HEK293 (cell line): ENCODE results near the gene TRAF3.

Experiments used
- CTCF ChIA-PET: fragments of 350-600 bp; formaldehyde crosslinking; extraction: SDS; loops from one replicate; lab custom pipeline; 2021; ENCODE audit warnings: antibody characterized with exemption; lab: Yijun Ruan, JAX
- POLR2A ChIA-PET: fragments of 300-600 bp; formaldehyde crosslinking; extraction: SDS; loops from one replicate; lab custom pipeline; 2020; ENCODE audit warnings: antibody characterized with exemption, inconsistent platforms; lab: Yijun Ruan, JAX
- H3K27ac ChIP-seq: fragments of 200-500 bp; sonication (Bioruptor generic); 2 replicates; pipeline ENCODE4 v1.5.1; 2014; ENCODE audit warnings: low read depth, low read length, control low read depth, inconsistent platforms; ENCODE audit errors: extremely low read depth
- H3K36me3 ChIP-seq, 2 experiments: fragments of 200-500 bp in 1 of 2; sonication (Bioruptor generic) in 1 of 2; 1 replicate in 1 of 2; 2 replicates in 1 of 2; pipeline ENCODE4 v1.5.1; 2014 to 2017; ENCODE audit warnings: inconsistent platforms in 2 of 2, low read length in 2 of 2; ENCODE audit not compliant: control insufficient read depth in 2 of 2, insufficient read depth in 1 of 2
- H3K4me1 ChIP-seq: fragments of 200-500 bp; sonication (Bioruptor generic); 2 replicates; pipeline ENCODE4 v1.5.1; 2014; ENCODE audit warnings: mild to moderate bottlenecking, low read length, inconsistent platforms; ENCODE audit not compliant: control insufficient read depth, insufficient read depth
- H3K4me3 ChIP-seq: 2 replicates; pipeline ENCODE4 v1.5.1; 2011; ENCODE audit warnings: low read depth, mild to moderate bottlenecking, control low read depth, low read length, moderate library complexity
- H3K9me3 ChIP-seq: fragments of 200-500 bp; sonication (Bioruptor generic); 2 replicates; pipeline ENCODE4 v1.5.1; 2014; ENCODE audit warnings: low read depth, low read length, inconsistent platforms; ENCODE audit not compliant: control insufficient read depth, insufficient read depth
- BCL6B ChIP-seq: fragments of 450-650 bp; formaldehyde crosslinking; IDR thresholded peaks from 2 replicates; pipeline ENCODE4 v1.5.1; 2017; ENCODE audit warnings: missing biosample characterization, missing genetic modification characterization
- ELK4 ChIP-seq: IDR thresholded peaks from 2 replicates; pipeline ENCODE4 v1.6.1; 2011; ENCODE audit warnings: mild to moderate bottlenecking, low read depth, low read length, borderline replicate concordance
- GLI2 ChIP-seq: fragments of 450-650 bp; formaldehyde crosslinking; IDR thresholded peaks from 2 replicates; pipeline ENCODE4; 2017; ENCODE audit warnings: missing biosample characterization, missing genetic modification characterization, low read depth, borderline replicate concordance
- GLI4 ChIP-seq: fragments of 450-650 bp; formaldehyde crosslinking; IDR thresholded peaks from 2 replicates; pipeline ENCODE4 v1.5.1; 2016; ENCODE audit warnings: missing biosample characterization, missing genetic modification characterization
- IKZF3 ChIP-seq: fragments of 450-650 bp; IDR thresholded peaks from 2 replicates; pipeline ENCODE4 v1.5.0; 2018; ENCODE audit warnings: missing biosample characterization, mild to moderate bottlenecking, missing genetic modification characterization, moderate library complexity
- KLF8 ChIP-seq: fragments of 450-650 bp; formaldehyde crosslinking; IDR thresholded peaks from 2 replicates; pipeline ENCODE4 v1.5.1; 2016; ENCODE audit warnings: missing biosample characterization, missing genetic modification characterization
- RBAK ChIP-seq: fragments of 450-650 bp; formaldehyde crosslinking; IDR thresholded peaks from 2 replicates; pipeline ENCODE4 v1.5.1; 2016; ENCODE audit warnings: missing biosample characterization, missing genetic modification characterization
- REPIN1 ChIP-seq: fragments of 450-650 bp; formaldehyde crosslinking; IDR thresholded peaks from 2 replicates; pipeline ENCODE4 v1.5.1; 2017; ENCODE audit warnings: missing biosample characterization, missing genetic modification characterization, low read depth
- SCRT1 ChIP-seq: fragments of 450-650 bp; formaldehyde crosslinking; IDR thresholded peaks from 2 replicates; pipeline ENCODE4 v1.5.1; 2016; ENCODE audit warnings: missing biosample characterization, missing genetic modification characterization, borderline replicate concordance
- ZNF10 ChIP-seq: fragments of 450-650 bp; formaldehyde crosslinking; IDR thresholded peaks from 2 replicates; pipeline ENCODE4 v1.5.1; 2017; ENCODE audit warnings: missing biosample characterization, missing genetic modification characterization
- ZNF114 ChIP-seq: fragments of 450-650 bp; formaldehyde crosslinking; IDR thresholded peaks from 2 replicates; pipeline ENCODE4 v1.5.0; 2017; ENCODE audit warnings: missing biosample characterization, missing genetic modification characterization
- ZNF132 ChIP-seq: fragments of 450-650 bp; formaldehyde crosslinking; IDR thresholded peaks from 2 replicates; pipeline ENCODE4 v1.5.1; 2017; ENCODE audit warnings: missing biosample characterization, missing genetic modification characterization, borderline replicate concordance
- ZNF140 ChIP-seq: fragments of 450-650 bp; formaldehyde crosslinking; IDR thresholded peaks from 2 replicates; pipeline ENCODE4 v1.5.1; 2016; ENCODE audit warnings: missing biosample characterization, missing genetic modification characterization
- ZNF148 ChIP-seq: fragments of 450-650 bp; formaldehyde crosslinking; IDR thresholded peaks from 2 replicates; pipeline ENCODE4 v1.5.0; 2017; ENCODE audit warnings: missing biosample characterization, missing genetic modification characterization, borderline replicate concordance
- ZNF211 ChIP-seq: fragments of 450-650 bp; formaldehyde crosslinking; IDR thresholded peaks from 2 replicates; pipeline ENCODE4 v1.5.1; 2016; ENCODE audit warnings: low read depth, missing biosample characterization, missing genetic modification characterization
- ZNF266 ChIP-seq: fragments of 450-650 bp; formaldehyde crosslinking; IDR thresholded peaks from 2 replicates; pipeline ENCODE4 v1.5.1; 2016; ENCODE audit warnings: missing biosample characterization, missing genetic modification characterization, low read depth
- ZNF341 ChIP-seq: fragments of 450-650 bp; formaldehyde crosslinking; IDR thresholded peaks from 2 replicates; pipeline ENCODE4; 2016; ENCODE audit warnings: low read depth, missing biosample characterization, missing genetic modification characterization
- ZNF366 ChIP-seq: fragments of 450-650 bp; formaldehyde crosslinking; conservative IDR thresholded peaks from 2 replicates; pipeline ENCODE4 v1.5.1; 2016; ENCODE audit warnings: missing biosample characterization, missing genetic modification characterization
- ZNF449 ChIP-seq: fragments of 450-650 bp; formaldehyde crosslinking; IDR thresholded peaks from 2 replicates; pipeline ENCODE4 v1.5.1; 2017; ENCODE audit warnings: missing biosample characterization, mild to moderate bottlenecking, missing genetic modification characterization, moderate library complexity
- ZNF621 ChIP-seq: fragments of 450-650 bp; formaldehyde crosslinking; IDR thresholded peaks from 2 replicates; pipeline ENCODE4 v1.5.1; 2017; ENCODE audit warnings: missing biosample characterization, missing genetic modification characterization
- ZNF639 ChIP-seq: fragments of 450-650 bp; formaldehyde crosslinking; IDR thresholded peaks from 2 replicates; pipeline ENCODE4 v1.5.1; 2016; ENCODE audit warnings: missing biosample characterization, missing genetic modification characterization
- ZNF677 ChIP-seq: fragments of 450-650 bp; IDR thresholded peaks from 2 replicates; pipeline ENCODE4 v1.5.0; 2018; ENCODE audit warnings: missing biosample characterization, mild to moderate bottlenecking, missing genetic modification characterization, moderate library complexity
- ZSCAN5A ChIP-seq: fragments of 450-650 bp; formaldehyde crosslinking; IDR thresholded peaks from 2 replicates; pipeline ENCODE4 v1.5.1; 2016; ENCODE audit warnings: missing biosample characterization, missing genetic modification characterization

Gene TRAF3

GRCh38 chr14:102854091-102854703 is 76.9 kb downstream of the TRAF3 start (continued):
- no peak for TF ChIP-seq ZNF639 (tag by site-specific recombination)

GRCh38 chr14:102856179-102856578 is 78.9 kb downstream of the TRAF3 start:
- Histone ChIP-seq H3K4me1 (no peaks in the 10 kb centered on the region), H3K9me3 (no peaks in the 10 kb centered on the region), H3K27ac (no peak overlapping the region), H3K4me3 (no peak overlapping the region), H3K36me3 (peaks cover 0 to 7% of the 10 kb centered on the region in 2 experiments; a peak in 2 of 3 replicates)
- TF ChIP-seq ELK4 (no peak), SCRT1 (no peak), ZNF266 (tag by site-specific recombination) (no peak), ZNF132 (no peak), ZNF148 (no peak), ZNF449 (tag by site-specific recombination) (no peak), ZNF211 (no peak), ZNF140 (tag by site-specific recombination) (no peak), ZNF341 (tag by site-specific recombination) (no peak)
- ChIA-PET CTCF (interaction anchor here (0.5 to 0.7 kb wide), 2 partner anchors 74 to 253 kb away, joined by 3 read pairs; no protein-coding TSS in a partner anchor), POLR2A (no interaction called here)

GRCh38 chr14:102857444-102857843 is 80.2 kb downstream of the TRAF3 start:
- CTCF ChIA-PET: interaction anchor here (0.7 kb wide), 1 partner anchor 163 kb away, joined by 7 read pairs; no protein-coding TSS in a partner anchor
- Histone ChIP-seq H3K4me1 (no peaks in the 10 kb centered on the region), H3K9me3 (no peaks in the 10 kb centered on the region), H3K36me3 (peaks cover 0 to 7% of the 10 kb centered on the region in 2 experiments; a peak in 1 of 3 replicates), H3K4me3 (no peak overlapping the region), H3K27ac (no peak overlapping the region)
- POLR2A ChIA-PET: no interaction called here
- TF ChIP-seq RBAK (tag by site-specific recombination) (no peak), ZNF10 (no peak), ZNF677 (tag by site-specific recombination) (no peak), REPIN1 (no peak), GLI2 (no peak), KLF8 (tag by site-specific recombination) (no peak), ZNF114 (no peak), ZSCAN5A (tag by site-specific recombination) (no peak), ZNF621 (no peak), IKZF3 (no peak), BCL6B (tag by site-specific recombination) (no peak), ZNF366 (tag by site-specific recombination) (no peak), GLI4 (tag by site-specific recombination) (no peak), ZNF341 (tag by site-specific recombination) (no peak)
